ENCODE data around the gene YPEL2.

YPEL2 gene

DNA sequence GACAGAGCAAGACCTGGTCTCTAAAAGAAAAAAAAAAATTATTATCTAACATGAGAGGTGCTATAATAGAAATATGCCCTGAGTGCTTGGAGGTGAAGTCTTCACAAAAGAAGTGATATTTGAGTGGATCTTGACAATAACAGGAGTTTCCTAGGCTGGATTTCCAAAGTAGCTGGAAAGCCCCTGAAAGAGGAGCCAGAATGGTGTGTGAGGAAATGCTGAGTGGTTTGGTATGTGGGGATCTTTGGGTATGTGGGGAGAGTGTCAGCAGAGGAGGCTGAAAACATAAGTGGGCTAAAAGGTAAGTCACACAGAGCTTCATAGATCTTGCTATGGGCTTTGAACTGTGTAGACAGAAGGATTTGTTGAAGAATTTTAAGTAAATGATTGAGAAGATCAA lies 100.1 kb downstream of the YPEL2 start:
- H3K36me3 ChIP-seq: no peaks in the 10 kb centered on the region
- no peak overlapping the region for H3K9ac ChIP-seq
- H3K9me3 ChIP-seq: peaks cover 6% of the 10 kb centered on the region; the same call in 1 of the 2 replicates
- H3K27me3 ChIP-seq: no peaks in the 10 kb centered on the region
- H3K4me3 ChIP-seq: no peak overlapping the region
- H3K4me2 ChIP-seq: no peak overlapping the region
- H3K4me1 ChIP-seq: peaks cover 12% of the 10 kb centered on the region; the same call in 1 of the 2 replicates
- no peak overlapping the region for H3K27ac ChIP-seq
- H4K20me1 ChIP-seq: no peaks in the 10 kb centered on the region
- TF ChIP-seq Cebpa-rat (IDR thresholded peaks at IDR 0.05): no peak

DNA sequence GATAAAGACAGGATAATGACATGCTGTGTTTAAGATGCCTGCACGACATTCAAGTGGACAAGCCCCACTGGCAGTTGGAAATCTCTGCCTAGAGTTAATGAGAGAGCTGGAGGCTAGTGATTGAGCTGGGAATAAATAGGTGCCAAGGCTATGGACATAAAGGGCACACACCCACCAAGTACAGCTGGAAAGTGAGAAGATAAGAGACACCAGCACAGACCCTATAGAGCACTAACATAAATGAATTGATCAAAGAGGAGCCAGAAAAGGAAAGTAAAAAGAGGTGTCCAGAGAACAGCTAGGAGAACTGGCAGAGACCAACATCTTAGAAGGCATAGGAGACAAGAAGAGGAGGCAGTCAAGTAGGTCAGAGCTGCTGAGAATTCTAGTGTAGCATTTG lies 101.2 kb downstream of the YPEL2 start:
- no peak overlapping the region for H3K4me3 ChIP-seq
- no peaks in the 10 kb centered on the region for H3K36me3 ChIP-seq
- no peak overlapping the region for H3K27ac ChIP-seq
- H3K4me2 ChIP-seq: no peak overlapping the region
- no peaks in the 10 kb centered on the region for H4K20me1 ChIP-seq
- H3K27me3 ChIP-seq: no peaks in the 10 kb centered on the region
- H3K4me1 ChIP-seq: peaks cover 17% of the 10 kb centered on the region
- H3K9ac ChIP-seq: no peak overlapping the region
- TF ChIP-seq Cebpa-rat (IDR thresholded peaks at IDR 0.05): no peak
- H3K9me3 ChIP-seq: peaks cover 6% of the 10 kb centered on the region; the same call in 1 of the 2 replicates

DNA sequence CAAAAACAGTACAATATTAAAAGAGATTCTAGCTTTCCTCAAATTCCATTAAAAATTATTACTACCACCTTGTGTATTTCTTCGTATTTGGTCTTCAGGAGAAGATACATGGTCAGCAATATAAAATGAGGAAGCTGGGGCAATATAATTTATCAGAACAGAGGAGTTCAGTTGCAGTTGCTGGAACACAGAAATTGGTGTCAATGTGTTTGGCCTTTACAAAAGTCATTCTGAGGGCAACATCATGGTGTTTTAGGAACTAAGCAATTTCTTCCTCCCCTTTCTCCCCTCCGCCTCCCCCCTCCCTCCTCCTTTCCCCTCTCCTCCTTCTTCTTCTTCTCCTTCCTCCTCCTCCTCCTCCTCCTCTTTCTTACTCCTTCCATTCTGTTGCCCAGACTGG lies 102.1 kb downstream of the YPEL2 start:
- H3K4me2 ChIP-seq: no peak overlapping the region
- TF ChIP-seq Cebpa-rat (IDR thresholded peaks at IDR 0.05): no peak
- peaks cover 26% of the 10 kb centered on the region for H3K4me1 ChIP-seq
- H3K36me3 ChIP-seq: no peaks in the 10 kb centered on the region
- no peaks in the 10 kb centered on the region for H4K20me1 ChIP-seq
- H3K9ac ChIP-seq: no peak overlapping the region
- H3K27me3 ChIP-seq: no peaks in the 10 kb centered on the region
- H3K27ac ChIP-seq: no peak overlapping the region
- H3K4me3 ChIP-seq: no peak overlapping the region
- peaks cover 6% of the 10 kb centered on the region; the same call in 1 of the 2 replicates for H3K9me3 ChIP-seq

DNA sequence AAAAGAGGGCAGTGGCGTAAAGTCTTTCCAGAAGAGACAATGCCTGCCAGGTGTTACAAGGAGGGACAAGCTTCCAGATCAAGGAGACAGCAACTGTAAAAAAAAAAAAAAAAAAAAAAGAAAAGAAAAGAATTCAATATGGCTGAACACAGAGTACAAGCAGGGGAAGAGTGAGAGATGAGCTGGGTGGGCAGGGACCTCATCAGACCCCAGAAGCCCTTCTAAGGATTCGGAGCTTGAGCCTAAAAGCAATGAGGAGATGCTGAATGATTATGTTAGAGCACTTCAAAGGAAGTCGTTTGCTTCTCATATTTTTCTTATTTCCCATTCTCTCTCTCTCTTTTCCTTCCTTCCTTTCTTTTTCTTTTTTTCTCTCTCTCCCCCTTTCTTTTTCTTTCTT lies 103.0 kb downstream of the YPEL2 start:
- Histone ChIP-seq H3K4me2 (no peak overlapping the region), H3K9me3 (peaks cover 6% of the 10 kb centered on the region; the same call in 1 of the 2 replicates), H3K4me3 (no peak overlapping the region), H3K27me3 (no peaks in the 10 kb centered on the region), H4K20me1 (no peaks in the 10 kb centered on the region), H3K4me1 (peaks cover 35% of the 10 kb centered on the region), H3K27ac (no peak overlapping the region), H3K36me3 (no peaks in the 10 kb centered on the region), H3K9ac (no peak overlapping the region)
- no peak for TF ChIP-seq Cebpa-rat (IDR thresholded peaks at IDR 0.05)

GRCh38 chr17:59435238-59435637 lies 103.8 kb downstream of the YPEL2 start:
- Histone ChIP-seq H3K9ac (no peak overlapping the region), H4K20me1 (no peaks in the 10 kb centered on the region), H3K27me3 (no peaks in the 10 kb centered on the region), H3K4me2 (0 out of 2 replicates have a peak overlapping the region, but pooled peaks have one; percentile 16), H3K4me1 (peaks cover 43% of the 10 kb centered on the region), H3K9me3 (peaks cover 6% of the 10 kb centered on the region; the same call in 1 of the 2 replicates), H3K36me3 (no peaks in the 10 kb centered on the region), H3K27ac (no peak overlapping the region), H3K4me3 (no peak overlapping the region)
- TF ChIP-seq Cebpa-rat (IDR thresholded peaks at IDR 0.05): no peak

DNA sequence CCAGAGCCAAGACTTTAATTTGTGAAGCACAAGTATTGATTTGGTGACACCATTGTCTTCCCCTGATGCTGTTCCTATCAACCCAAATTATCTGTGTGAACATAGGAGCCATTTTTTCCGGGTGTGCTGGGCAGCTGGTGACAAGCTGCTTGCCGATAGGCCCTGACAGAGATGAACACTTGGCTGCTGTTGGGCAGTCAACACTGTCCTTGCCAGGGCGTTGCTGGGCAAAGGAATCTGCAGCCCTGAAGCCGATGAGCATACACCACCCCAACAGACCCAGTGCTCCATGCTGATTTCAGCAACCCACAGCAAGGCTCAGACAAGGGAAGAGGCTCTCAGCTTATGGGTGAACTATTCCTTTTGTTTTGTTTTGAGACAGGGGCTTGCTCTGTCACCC lies 105.4 kb downstream of the YPEL2 start:
- H3K27me3 ChIP-seq: no peaks in the 10 kb centered on the region
- no peak overlapping the region for H3K4me3 ChIP-seq
- H3K27ac ChIP-seq: peak overlapping the region; percentile 28; the same call in 1 of the 2 replicates
- no peaks in the 10 kb centered on the region for H4K20me1 ChIP-seq
- no peak for TF ChIP-seq Cebpa-rat (IDR thresholded peaks at IDR 0.05)
- no peaks in the 10 kb centered on the region for H3K36me3 ChIP-seq
- H3K4me1 ChIP-seq: peaks cover 51% of the 10 kb centered on the region
- peak overlapping the region; percentile 73 for H3K4me2 ChIP-seq
- no peak overlapping the region for H3K9ac ChIP-seq
- peaks cover 6% of the 10 kb centered on the region; the same call in 1 of the 2 replicates for H3K9me3 ChIP-seq

DNA sequence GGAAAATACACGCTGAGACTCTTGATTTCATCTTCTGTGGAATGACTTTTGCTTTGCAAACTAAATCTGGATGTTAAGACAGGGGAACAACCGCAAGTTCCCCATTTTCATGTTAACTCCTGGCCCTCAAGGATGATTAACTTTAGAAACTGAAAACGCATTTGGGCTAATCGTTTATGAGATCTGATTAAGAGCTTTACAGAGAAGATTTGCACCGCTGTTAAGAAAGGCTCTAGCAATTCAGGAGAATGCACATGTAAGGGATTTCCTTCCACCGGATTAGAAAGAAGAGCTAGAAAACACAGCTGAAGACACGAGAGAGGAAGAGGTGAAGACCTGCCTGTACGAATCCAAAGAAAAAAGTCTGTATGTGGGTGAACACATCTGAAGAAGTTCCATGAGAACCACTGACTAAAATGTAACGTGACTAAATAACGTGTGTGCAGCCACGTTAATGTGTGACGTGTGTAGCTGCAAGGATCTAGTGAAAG lies 106.4 kb downstream of the YPEL2 start:
- Histone ChIP-seq H3K9me3 (peaks cover 2% of the 10 kb centered on the region; the same call in 1 of the 2 replicates), H3K27ac (peak overlapping the region; percentile 28; the same call in 1 of the 2 replicates), H3K9ac (peak overlapping the region; percentile 5; the same call in 1 of the 2 replicates), H3K27me3 (no peaks in the 10 kb centered on the region), H3K4me2 (peak overlapping the region; percentile 73), H4K20me1 (no peaks in the 10 kb centered on the region), H3K4me1 (peaks cover 51% of the 10 kb centered on the region), H3K4me3 (no peak overlapping the region; the same call in 1 of the 2 replicates), H3K36me3 (no peaks in the 10 kb centered on the region)
- no peak for TF ChIP-seq Cebpa-rat (IDR thresholded peaks at IDR 0.05)

- no peak for TF ChIP-seq Cebpa-rat (IDR thresholded peaks at IDR 0.05)
- Histone ChIP-seq H3K4me2 (peak overlapping the region; percentile 73), H3K36me3 (no peaks in the 10 kb centered on the region), H3K27ac (no peak overlapping the region), H3K9ac (no peak overlapping the region), H3K4me3 (no peak overlapping the region), H3K9me3 (no peaks in the 10 kb centered on the region), H3K4me1 (peaks cover 51% of the 10 kb centered on the region), H3K27me3 (no peaks in the 10 kb centered on the region), H4K20me1 (no peaks in the 10 kb centered on the region)
Measured at GRCh38 chr17:59439262-59439661, 107.8 kb downstream of the YPEL2 start.

DNA sequence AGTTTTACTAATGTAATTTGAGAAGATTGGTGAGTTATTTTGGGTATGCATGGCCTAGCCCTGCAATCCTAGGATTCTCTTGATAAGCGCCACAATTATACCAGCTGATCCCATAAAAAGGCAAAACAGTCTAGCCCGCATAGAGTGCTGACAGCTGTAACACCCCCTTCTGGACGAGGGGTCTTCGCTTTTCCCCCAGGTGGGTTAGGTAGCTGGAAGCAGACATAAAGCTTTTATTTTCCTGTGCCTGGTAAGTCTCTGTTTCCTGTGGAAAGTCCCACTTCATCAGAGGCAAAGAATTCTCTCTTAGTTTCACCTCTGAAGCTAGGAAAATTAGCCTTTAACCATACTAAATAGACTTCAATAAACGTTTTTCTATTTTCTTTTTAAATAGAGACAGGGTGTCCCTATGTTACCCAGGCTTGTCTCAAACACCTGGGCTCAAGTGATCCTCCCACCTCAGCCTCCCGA lies 108.3 kb downstream of the YPEL2 start:
- Histone ChIP-seq H3K27me3 (no peaks in the 10 kb centered on the region), H3K4me2 (peak overlapping the region; percentile 73), H4K20me1 (no peaks in the 10 kb centered on the region), H3K9me3 (no peaks in the 10 kb centered on the region), H3K36me3 (no peaks in the 10 kb centered on the region), H3K27ac (no peak overlapping the region), H3K4me1 (peaks cover 55% of the 10 kb centered on the region), H3K9ac (no peak overlapping the region), H3K4me3 (no peak overlapping the region)
- TF ChIP-seq Cebpa-rat (IDR thresholded peaks at IDR 0.05): no peak

DNA sequence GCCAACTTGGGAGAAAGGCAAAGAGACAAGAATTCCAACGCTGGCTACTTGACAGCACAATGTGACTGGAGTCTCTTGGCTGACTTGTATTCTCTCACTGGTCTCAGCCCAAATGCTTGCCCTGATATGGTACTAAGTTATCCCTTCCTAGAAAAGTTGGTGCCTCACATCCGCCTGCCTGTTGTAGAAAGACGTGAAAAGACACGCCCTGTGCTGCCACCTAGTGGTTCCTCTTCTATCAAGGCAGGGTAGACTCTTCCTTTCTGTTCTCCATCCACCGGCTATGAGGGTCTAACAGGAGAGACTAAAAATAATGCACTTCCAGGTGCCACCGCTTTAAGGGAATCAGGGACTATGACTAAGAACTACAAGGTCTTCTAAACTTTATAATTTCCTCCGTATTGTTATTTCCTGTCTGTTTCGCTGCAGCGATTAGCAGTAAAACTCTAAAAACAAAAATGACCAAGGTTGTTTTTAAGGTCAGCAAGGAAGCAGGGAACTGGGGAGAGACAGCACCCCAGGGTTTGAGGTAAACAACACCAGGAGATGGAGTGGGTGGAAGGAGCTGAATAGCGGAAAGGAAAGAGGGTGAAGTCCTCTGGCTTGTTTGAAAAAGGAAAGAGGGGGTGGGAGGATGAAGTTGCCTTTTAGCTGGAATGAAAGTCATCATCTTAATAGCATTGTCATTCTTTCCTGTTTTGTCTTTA lies 109.5 kb downstream of the YPEL2 start:
- H3K36me3 ChIP-seq: no peaks in the 10 kb centered on the region
- H3K4me1 ChIP-seq: peaks cover 55% of the 10 kb centered on the region
- H3K9ac ChIP-seq: no peak overlapping the region
- no peaks in the 10 kb centered on the region for H4K20me1 ChIP-seq
- H3K27ac ChIP-seq: no peak overlapping the region
- no peaks in the 10 kb centered on the region for H3K9me3 ChIP-seq
- H3K27me3 ChIP-seq: no peaks in the 10 kb centered on the region
- no peak for TF ChIP-seq Cebpa-rat (IDR thresholded peaks at IDR 0.05)
- H3K4me3 ChIP-seq: no peak overlapping the region
- H3K4me2 ChIP-seq: peak overlapping the region; percentile 73; the same call in 1 of the 2 replicates

Data from BLaER1 (cell line).